HG03521 (cell line): ENCODE results near the gene BDNF.

Experiments used
- ATAC-seq: cut with Tn5 transposase; IDR thresholded peaks from one replicate; pipeline ENCODE4 v1.9.1; 2021; ENCODE audit warnings: mild to moderate bottlenecking, moderate library complexity; ENCODE audit not compliant: unreplicated experiment

The BDNF gene

DNA sequence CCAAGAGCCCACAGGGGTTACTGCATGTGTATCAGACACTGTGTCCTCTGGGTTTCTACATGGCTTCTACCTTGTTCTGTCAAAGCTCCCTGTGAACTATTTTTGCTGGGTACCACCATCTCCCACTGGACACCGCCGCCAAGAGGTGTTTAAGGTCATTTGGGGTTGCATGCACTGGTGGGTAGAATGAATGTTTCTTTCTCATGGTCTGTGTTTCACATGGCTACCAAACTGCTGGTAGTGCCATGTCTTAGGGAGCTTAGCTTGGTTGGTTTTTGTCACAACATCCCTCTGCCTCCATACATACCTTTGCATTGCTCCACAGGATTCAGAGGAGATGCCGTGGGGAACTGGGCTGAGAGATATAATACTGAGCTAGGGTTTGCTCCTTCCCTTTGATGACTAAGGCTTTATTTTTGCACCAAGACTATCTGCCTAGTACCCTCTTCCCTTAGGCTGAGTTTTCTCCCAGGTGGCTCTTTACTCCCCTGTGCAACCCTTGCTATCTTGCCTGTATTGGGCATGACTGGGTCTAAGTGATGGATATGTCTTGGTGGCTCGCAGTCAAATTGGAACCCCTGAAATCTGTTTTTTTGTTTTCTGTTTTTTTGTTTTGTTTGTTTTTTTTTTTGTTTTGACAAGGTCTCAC, 73.2 kb downstream of the BDNF start:
- no peak for ATAC-seq

DNA sequence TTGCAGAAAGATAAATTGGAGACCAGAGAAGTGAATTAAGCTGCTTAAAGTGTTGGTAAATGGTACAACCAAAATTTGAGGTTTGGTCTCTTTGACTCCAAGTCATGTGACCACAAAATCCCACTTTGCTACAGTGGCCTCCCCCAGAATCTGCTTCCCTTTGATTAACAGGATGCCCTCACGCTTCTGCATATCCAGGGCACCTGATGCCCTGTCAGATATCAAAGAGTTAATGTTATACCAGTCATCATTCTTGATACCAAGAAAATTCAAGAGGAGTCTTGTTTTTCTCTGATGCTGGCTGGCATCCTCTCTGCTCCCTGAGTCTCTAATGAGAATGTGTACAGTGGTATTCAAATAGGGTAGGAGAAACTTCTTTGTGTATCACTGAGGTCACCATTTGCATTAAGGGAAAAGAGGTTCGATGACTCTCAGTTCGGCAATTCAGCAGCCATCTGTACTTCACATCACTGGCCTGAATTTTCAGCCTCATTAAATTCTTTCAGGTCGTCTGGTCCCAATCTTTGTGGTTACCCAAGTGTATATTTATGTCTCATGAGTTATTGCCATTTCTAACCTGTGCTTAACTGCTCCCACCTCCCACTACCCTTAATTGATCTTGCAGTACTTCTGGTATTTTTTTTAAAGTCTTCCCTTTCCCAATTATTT, 73.9 kb downstream of the BDNF start:
- no peak for ATAC-seq

DNA sequence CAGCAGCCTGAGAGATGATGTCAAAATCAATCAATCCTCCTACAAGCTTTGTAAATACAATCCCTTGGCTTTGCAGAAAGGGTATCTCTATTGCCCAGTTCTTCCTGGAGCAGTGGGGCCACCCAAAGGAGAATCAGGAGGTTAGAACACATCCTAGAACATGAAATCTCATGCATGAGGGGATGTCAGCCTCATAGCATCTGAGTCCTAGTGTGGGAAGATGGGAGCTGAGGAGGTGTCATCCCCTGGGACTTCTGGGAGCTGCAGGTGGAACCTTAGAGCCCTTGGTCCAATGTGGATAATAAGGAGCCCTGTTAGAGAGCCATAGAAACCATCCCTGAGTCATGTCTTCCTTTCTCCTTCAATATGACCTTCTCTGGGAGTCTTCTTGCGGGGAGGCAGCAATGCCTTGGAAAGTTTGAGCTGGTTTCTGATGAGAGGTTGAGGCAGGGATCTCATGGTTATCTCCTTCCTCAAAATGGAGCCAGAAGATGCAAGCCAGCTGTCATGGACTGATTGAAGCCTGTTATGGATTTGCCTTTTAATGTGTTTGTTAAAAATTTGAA, 74.8 kb downstream of the BDNF start:
- no peak for ATAC-seq

DNA sequence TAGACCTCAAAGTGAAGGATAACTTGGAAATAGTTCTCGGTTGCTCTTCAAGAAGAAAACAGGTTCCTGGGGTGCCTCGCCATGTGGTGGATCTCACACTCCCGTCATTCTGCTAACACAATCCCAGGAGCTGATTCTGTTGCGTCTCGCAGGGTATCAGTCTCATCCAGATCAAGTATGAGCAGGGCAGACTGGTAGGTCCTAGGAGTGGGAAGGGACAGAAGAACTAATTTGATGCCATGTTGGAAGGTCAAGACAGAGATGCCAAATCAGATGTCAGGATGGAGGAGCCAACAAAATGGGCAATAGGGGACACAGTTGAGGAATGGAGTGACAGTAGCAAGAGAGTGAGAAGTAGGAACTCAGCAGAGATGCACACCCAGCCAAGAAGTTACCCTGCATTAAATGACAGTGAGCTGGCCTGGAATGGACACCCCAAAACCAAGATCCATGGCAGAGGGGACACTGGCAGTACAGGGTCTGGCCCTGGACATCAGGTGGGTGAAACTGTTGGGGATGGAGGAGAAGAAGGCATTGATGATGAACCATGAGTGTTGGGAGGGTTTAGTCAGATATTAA, 76.2 kb downstream of the BDNF start:
- ATAC-seq: no peak

DNA sequence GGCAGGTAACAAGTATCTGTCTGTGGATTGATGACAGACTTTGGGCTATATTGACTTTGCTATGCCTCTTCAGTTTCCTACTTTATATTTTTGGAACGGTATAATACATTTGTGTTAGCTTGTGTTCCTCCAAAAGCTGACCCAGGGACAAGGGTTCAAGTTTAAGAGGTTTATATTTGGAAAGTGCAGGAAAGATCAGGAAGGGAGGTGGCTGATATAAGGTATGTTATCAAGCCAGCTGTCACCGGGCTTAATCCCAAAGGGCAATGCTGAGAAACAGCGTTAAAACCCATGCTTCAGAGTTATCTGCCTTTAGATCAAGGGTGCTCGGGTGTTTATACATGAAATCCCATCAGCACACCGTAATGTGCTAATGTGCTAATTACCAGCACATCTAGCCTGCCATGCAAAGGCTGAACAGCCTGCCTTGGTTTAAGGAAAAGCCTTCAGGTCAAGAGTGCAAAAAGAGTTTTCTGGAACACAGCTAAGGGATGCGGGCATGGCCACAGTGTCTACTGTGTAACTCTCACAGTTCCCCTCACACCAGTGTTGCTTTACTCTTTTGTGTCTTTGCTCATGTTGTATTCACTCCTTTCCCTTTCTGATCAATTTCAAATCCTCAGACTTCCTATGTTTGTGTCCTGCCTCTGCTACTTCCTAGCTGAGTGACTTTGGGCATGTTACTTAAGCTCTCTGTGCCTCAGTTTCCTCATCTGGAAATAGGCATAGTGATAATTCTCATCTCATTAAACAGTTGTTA, 77.5 kb downstream of the BDNF start:
- ATAC-seq: no peak

DNA sequence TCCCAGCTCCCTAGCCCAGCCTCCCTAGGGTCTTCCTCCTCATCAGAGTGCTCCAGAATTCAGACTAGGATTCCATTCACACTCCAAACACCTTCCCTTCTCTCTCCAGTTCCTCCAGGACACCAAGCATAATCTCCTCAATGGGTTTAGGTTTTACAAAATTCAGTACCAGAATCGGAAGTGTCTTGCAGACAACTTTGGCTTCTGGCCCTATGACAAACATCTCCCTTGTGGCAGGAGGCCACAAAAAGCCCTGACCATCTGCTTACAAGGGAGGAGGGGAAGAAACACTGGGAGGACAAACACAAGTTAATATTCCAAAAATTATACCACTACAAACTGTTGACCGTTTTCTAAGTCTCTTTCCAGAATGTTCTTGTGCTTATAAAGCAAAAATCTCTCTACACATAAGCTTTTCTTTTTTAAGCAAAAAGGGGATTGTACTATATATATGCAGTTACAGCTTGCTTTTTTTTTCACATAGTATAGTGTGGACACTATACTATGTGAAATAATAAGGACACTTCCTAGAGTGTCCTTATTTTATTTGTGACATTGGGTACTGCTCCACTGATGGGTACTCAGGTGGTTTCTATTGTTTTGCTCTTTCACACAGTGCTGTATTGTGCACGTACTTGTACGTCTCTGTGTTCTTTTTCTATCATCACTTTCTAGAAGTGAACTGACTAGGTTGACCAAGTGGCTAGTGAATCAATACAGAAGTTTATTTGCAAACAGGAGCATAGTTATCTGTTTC, 78.7 kb downstream of the BDNF start:
- ATAC-seq: no peak

DNA sequence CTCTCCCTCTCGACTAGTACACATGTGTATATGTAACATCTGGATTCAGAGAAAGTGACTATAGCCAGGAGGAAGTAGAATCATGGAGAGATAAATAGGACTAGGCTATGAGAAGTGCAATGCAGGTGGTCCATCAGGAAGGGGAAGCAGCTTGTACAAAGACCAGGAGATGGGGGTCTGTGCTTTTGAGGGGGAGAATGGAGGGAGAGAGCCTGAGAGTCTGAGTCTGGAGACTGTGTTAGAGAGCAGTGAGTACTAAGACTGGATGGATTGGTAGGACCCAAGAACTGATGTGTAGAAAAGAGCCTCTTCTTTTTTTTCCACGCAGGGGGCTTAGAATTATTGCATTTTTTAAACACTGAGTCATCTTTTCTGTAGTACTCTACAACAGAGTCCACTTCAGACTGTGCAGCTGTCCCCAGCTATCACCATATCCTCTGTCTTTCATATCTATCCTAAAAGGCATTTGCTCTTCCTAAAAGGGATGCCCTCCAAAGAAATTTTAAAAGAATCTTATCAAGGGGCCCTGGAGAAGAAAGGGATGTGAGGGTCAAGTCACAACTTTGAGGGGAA, 80.4 kb downstream of the BDNF start:
- no peak for ATAC-seq

DNA sequence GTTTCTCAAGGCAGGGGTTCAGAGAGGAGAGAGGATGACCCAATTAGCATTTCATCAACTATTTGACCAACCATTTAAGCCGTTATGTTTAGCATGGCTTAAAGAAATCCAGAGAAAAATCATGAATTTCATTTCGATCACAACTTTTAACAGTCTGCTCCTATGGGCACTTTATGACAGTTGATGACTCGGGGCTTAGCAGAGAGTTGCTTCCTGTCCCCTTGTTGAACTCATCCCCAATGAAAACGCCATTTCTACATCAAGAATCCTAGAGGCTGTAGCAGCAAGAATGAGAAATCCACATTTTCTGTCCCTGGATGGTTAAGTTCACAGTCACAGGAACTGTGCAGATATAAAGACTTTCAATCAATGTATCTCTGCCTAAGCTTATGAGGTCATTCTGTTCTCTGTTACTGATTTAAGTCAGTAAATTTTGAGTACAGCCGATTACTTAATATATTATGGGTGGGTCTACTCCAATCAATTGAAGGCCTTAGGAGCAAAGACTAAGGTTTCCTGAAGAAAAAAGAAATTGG, 81.1 kb downstream of the BDNF start:
- no peak for ATAC-seq

DNA sequence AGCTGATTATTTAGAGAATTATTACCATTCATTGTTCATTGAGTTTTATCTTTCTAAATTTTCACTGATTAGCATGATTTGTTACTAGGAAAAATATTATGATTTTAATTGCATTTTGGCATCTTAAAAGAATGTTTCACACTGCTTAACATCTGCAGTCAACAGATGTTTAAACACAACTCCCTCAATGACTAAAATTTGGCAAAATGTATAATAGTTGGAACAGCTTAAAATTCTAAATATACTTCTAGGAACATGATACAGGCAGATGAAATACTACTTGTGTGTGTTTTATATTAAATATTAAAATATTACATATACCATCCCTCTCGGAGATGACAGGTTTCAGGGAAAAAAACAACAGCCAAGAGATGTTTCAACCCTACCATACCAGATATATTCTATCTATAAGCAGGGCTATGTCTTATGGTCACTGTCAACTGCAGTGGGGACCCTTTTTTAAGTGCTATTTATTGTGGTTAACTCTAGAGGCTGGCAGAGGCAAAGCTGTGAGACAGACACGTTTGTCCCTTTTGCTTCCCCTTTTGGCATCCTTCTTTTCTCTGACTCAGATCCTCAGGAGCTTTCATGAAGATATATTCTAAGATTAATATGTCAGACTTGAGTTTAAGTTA, 81.9 kb downstream of the BDNF start:
- ATAC-seq: no peak

DNA sequence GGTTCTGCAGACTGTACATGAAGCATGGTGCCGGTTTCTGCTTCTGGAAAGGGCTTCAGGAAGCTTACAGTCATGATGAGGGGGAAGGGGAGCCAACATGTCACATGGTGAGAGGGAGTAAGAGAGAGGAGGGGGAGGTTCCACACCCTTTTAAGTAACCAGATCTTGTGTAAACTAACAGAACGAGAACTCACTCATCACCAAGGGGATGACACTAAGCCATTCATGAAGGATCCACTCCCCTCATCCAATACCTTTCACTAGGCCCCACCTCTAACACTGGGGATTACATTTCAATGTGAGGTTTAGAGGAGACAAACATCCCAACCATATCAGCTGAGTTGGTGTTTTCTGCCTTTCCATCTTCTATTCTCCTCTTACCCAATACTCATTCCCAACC, 83.5 kb downstream of the BDNF start:
- no peak for ATAC-seq

DNA sequence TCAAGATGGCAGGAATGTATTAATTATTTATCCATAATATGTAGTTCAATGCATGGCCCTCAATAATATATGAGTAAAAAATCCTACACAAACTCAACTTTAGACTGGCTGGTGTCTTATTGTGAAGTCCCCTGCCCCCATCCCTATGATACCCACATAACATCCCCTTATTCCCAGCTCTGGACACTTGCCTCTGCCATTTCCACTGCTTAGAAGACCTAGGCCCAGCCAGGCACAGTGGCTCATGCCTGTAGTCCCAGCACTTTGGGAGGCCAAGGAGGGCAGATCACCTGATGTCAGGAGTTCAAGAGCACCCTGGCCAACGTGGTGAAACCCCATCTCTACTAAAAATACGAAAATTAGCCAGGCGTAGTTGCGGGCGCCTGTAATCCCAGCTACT, 84.4 kb downstream of the BDNF start:
- ATAC-seq: no peak

DNA sequence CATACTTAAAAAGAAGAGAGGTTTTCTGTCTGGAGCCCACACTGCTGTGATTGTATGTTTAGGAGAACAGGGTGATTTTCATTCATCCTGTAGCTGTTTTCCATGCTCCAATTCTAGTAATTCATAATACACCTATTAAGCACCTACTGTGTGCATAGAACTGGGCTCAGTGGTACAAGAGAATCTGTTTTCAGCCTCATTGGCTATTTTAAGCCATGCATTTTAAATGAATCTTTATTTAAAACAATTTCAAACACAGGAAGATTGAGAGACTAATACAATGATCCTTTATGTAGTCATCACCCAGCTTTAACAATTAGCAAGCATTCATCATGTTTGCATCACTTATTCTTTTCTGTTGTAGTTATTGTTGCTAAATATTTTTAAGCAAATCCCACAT, 86.2 kb downstream of the BDNF start:
- no peak for ATAC-seq

DNA sequence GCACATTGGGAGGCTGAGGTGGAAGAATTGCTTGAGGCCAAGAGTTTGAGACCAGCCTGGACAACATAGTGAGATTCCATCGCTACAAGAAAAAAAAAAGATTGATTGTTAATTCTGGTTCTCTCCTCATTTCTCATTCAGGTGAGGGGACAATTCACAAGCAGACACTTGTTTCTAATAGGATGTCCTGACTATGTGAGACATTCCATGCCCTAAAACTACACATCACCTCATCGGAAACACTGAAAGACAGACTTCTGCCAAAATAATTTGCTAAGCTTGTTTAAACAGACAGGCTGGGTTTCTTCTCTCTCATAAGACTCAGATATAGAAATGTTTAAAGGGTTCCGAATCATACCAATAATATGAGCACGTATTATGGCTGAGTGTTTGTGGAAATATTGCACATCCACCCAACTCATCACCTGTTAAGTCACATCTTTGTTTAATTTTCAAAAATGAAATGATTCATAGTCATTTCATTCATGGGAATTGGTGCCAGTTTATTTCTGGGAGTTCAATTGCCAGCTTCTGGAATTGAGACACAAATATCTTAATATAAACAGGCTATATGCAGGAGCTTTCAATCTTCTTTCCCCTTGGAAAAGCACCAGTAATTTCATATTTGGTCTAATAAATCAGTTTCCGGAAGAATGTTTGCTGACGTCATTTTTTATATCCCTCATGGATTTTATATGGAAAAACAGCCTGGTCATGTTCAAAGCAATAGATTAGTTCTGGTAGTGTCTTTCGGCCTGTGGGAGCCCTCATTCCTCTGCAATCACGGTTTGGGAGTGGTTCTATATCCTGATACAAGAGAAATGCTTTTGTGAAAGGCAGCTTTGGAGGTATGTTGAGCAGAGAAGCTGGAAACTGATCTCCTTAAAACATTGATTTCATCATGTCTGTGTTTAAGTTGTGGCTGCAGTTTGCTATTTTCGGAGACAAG, 87.0 kb downstream of the BDNF start:
- ATAC-seq: no peak

DNA sequence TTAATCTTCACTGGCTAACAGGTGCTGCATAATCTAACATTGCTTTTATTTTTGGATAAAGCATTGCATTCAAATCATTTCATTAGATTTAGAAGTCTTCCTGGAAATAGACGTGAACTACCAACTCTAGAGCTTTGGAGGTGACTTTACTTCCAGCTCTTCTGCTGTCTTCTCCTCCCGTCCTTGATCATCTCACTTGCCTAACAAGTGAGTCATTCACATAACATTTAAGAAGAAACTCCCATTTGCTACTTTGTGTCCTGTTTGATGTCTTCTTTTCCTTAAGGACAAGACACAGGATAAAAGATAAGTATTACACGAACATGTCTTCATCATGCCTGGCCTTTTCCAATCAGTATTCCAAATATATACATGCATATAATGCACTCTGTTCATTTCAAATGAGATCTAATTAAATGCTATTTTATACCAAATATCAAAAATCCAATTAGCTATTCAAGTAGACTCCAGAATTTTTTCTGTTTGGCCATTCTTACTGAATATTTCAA, 88.3 kb downstream of the BDNF start:
- ATAC-seq: no peak

DNA sequence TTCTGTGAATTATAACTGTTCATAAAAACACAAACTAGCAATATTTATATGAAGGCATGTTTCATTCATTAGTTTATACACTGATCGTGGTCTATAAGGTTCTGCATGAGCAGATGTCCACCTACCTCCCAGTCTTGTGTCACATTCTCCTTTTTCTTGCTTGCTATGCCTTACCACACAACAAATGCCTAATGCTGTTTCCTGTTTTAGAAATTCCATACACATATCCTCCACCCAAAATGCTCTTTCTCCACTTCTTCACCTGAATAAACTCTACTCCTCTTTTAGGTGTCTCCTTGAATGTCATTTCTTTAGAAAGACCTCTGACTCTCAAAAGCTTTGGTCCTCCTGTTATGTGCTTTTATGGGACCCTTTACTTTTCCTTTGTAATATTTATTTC, 88.9 kb downstream of the BDNF start:
- no peak for ATAC-seq

DNA sequence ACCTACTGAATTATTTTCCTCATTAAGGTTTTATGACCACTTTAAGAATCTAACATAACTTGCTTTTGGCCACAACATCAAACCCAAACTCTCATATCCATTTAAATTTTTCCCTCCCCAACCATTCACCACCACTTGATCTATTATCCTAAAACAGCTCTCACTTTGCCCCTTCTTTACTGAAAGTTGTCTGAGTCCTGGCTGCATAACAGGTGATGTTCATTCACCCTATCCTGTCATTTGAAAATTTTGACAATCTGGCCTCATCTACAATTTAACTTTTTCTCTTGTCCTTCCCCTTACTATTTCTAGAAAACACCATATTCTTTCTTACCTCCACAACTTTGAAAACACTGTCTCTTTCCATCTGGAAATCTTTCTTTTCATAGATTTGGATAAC, 89.3 kb downstream of the BDNF start:
- ATAC-seq: no peak

DNA sequence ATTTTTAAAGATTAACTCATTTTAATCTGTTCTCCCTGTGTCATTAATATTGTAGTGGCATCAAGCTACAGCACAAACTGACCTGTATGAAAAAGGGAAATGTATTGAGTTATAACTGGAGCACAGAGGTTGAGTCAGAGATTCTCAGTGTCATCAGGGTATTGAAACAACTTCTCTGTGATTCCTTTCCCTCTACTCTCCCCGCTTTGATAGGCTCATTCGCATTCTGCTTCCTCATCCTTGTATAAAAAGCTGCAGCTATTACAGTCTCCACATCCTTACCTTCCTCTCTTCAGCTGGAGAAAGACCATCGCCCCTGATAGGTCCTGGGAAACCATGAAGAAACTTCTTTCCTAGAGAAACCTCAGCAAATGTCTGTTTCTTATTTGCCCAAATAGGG, 90.0 kb downstream of the BDNF start:
- no peak for ATAC-seq

DNA sequence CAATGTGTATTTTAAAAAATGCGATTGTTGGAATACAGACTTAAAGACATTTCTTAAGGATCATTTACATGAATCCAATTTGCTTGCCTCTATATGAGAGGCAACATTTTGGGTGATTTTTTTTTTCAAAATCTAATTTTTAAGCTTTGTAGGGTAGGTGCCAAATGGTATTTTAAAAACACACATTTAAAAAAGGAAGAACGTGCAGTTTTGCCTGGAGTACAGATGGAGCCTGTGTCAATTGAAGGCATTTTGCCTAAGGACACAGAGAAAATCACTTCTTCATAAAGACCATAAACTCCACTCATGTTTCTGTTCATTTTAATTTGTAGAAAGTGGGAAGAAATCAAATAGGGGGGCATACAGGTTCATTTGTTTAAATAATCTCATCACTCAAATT, 91.3 kb downstream of the BDNF start:
- no peak for ATAC-seq
